ENCODE data around the gene PLCB2.

- no peak for TF ChIP-seq CTCF (IDR thresholded peaks at IDR 0.05; ENCODE audit: insufficient read depth, low read depth, low read length)
- peak; percentile 10 for TF ChIP-seq EZH2 (IDR thresholded peaks at IDR 0.05; ENCODE audit: insufficient read depth, low read length)
Measured at GRCh38 chr15:40281057-40281800, 26.5 kb downstream of the PLCB2 start.

Measured in astrocyte (in vitro differentiated cells and primary cell).